Ovary (tissue), 3 donors: ENCODE measurements around the gene TRABD2B.

ENCODE experiments used
- CTCF ChIP-seq, 3 donors: fragments of 450-650 bp in 2 of 3; fragments of 200-600 bp in 1 of 3; IDR thresholded peaks; one replicate each; pipeline versions ENCODE4 v1.5.1 to v1.8.0; 2016 to 2022; ENCODE audit warnings: antibody characterized with exemption in 3 of 3, mild to moderate bottlenecking in 1 of 3
- EP300 ChIP-seq: sonication (generic); formaldehyde crosslinking; IDR thresholded peaks from one replicate; pipeline ENCODE4 v1.6.1; 2017; ENCODE audit warnings: antibody characterized with exemption
- POLR2A ChIP-seq: fragments of 450-650 bp; IDR thresholded peaks from one replicate; pipeline ENCODE4 v1.6.1; 2017; ENCODE audit warnings: antibody characterized with exemption, mild to moderate bottlenecking, moderate library complexity
- donor health status: DM: no; HTN: no; CAD: no.

- TF ChIP-seq CTCF (IDR thresholded peaks at IDR 0.05) (no peak), EP300 (no peak), POLR2A (no peak)
These were observed 49.1 kb downstream of the TRABD2B start for GRCh38 chr1:47948126-47948525.
